ENCODE measurements around the gene TEX264.
A peak's percentile ranks its signal among the peaks of the same experiment; 100 is the strongest.

TEX264 gene

GRCh38 chr3:51705276-51706020 is 34.4 kb downstream of the TEX264 start:
- TF ChIP-seq CTCF (conservative IDR thresholded peaks at IDR 0.05; ENCODE audit: low read depth, low read length): no peak
- no peak for DNase-seq (ENCODE audit: low read depth)
- no peak overlapping the region for H3K4me3 ChIP-seq (ENCODE audit: low read length)

- no peak overlapping the region for H3K4me3 ChIP-seq (ENCODE audit: low read length)
- no peak for TF ChIP-seq CTCF (conservative IDR thresholded peaks at IDR 0.05; ENCODE audit: low read depth, low read length)
- DNase-seq (ENCODE audit: low read depth): no peak
These were observed 35.0 kb downstream of the TEX264 start for GRCh38 chr3:51706021-51706485.

- H3K4me3 ChIP-seq (ENCODE audit: low read length): peak within 1 kb of the TSS; percentile 38
- TF ChIP-seq CTCF (conservative IDR thresholded peaks at IDR 0.05; ENCODE audit: low read depth, low read length): no peak
- DNase-seq (ENCODE audit: low read depth): peak; percentile 46
These were observed 36.0 kb downstream of the TEX264 start, which contains the start of gene GRM2 for GRCh38 chr3:51706788-51707731. TSS of gene GRM2 (plus strand) at chr3:51707068. CDS start at chr3:51708984, 1,916 bp downstream.

- no peak overlapping the region for H3K4me3 ChIP-seq (ENCODE audit: low read length)
- no peak for DNase-seq (ENCODE audit: low read depth)
- no peak for TF ChIP-seq CTCF (conservative IDR thresholded peaks at IDR 0.05; ENCODE audit: low read depth, low read length)
These were observed 37.3 kb downstream of the TEX264 start for GRCh38 chr3:51708216-51708845.

- TF ChIP-seq CTCF (conservative IDR thresholded peaks at IDR 0.05; ENCODE audit: low read depth, low read length): no peak
- H3K4me3 ChIP-seq (ENCODE audit: low read length): no peak overlapping the region
- no peak for DNase-seq (ENCODE audit: low read depth)
These were observed 38.0 kb downstream of the TEX264 start for GRCh38 chr3:51709004-51709420.

- DNase-seq (ENCODE audit: low read depth): no peak
- no peak overlapping the region for H3K4me3 ChIP-seq (ENCODE audit: low read length)
- TF ChIP-seq CTCF (conservative IDR thresholded peaks at IDR 0.05; ENCODE audit: low read depth, low read length): no peak
These were observed 38.6 kb downstream of the TEX264 start for GRCh38 chr3:51709675-51710074.
